Tibial nerve (tissue), 4 donors: Measurements from ENCODE around the gene PRXL2C.

Source experiments
- CTCF ChIP-seq, 5 experiments: fragments of 200-600 bp in 3 of 5; fragments of 450-650 bp in 2 of 5; sonication (generic) in 3 of 5; IDR thresholded peaks; one replicate each; pipeline ENCODE4 v1.5.1; 2016 to 2019; ENCODE audit warnings: antibody characterized with exemption in 5 of 5, mild to moderate bottlenecking in 3 of 5, moderate library complexity in 2 of 5
- EP300 ChIP-seq, 2 donors: sonication (generic); formaldehyde crosslinking; IDR thresholded peaks; one replicate each; pipeline ENCODE4 v1.6.1; 2017; ENCODE audit warnings: antibody characterized with exemption in 2 of 2, mild to moderate bottlenecking in 1 of 2

- TF ChIP-seq CTCF (IDR thresholded peaks at IDR 0.05) (no peak), EP300 (IDR thresholded peaks at IDR 0.05) (no peak)
These were observed 35.0 kb downstream of the PRXL2C start for GRCh38 chr9:96620181-96620514.
